Rectal smooth muscle tissue (tissue), 1 donor: Measurements from ENCODE around the gene C1QTNF4.
"Not testable (repeated sequence)": the region's sequence is repeated elsewhere in the genome, so short reads cannot be mapped to it uniquely, and the experiment has no call there.

Experiments
- H3K27ac ChIP-seq: one replicate; pipeline ENCODE4 v1.7.0; 2013; ENCODE audit warnings: low read depth, low read length, inconsistent platforms
- H3K27me3 ChIP-seq: one replicate; pipeline ENCODE4 v1.7.0; 2013; ENCODE audit warnings: low read length; ENCODE audit not compliant: control insufficient read depth, insufficient read depth
- H3K36me3 ChIP-seq: one replicate; pipeline ENCODE4 v1.7.0; 2013; ENCODE audit warnings: low read length; ENCODE audit not compliant: control insufficient read depth, insufficient read depth
- H3K4me1 ChIP-seq: one replicate; pipeline ENCODE4 v1.7.0; 2013; ENCODE audit warnings: low read length; ENCODE audit not compliant: control insufficient read depth, insufficient read depth
- H3K4me3 ChIP-seq: one replicate; pipeline ENCODE4 v1.7.0; 2013; ENCODE audit warnings: low read length
- H3K9ac ChIP-seq: one replicate; pipeline ENCODE4 v1.7.0; 2013; ENCODE audit warnings: low read length

C1QTNF4 gene

DNA sequence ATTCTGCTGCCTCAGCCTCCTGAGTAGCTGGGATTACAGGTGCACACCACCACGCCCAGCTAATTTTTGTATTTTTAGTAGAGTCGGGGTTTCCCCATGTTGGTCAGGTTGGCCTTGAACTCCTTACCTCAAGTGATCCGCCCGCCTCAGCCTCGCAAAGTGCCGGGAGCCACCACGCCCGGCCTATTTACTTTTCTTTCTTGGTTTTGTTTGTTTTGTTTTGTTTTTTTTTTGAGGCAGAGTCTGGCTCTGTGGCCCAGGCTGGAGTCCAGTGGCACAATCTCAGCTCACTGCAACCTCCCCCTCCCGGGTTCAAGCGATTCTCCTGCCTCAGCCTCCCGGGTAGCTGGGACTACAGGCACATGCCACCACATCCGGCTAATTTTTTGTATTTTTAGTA is 37.2 kb downstream of the C1QTNF4 start:
- H3K9ac ChIP-seq, H3K4me1 ChIP-seq, H3K27ac ChIP-seq, H3K36me3 ChIP-seq, H3K4me3 ChIP-seq, H3K27me3 ChIP-seq: not testable (repeated sequence)

DNA sequence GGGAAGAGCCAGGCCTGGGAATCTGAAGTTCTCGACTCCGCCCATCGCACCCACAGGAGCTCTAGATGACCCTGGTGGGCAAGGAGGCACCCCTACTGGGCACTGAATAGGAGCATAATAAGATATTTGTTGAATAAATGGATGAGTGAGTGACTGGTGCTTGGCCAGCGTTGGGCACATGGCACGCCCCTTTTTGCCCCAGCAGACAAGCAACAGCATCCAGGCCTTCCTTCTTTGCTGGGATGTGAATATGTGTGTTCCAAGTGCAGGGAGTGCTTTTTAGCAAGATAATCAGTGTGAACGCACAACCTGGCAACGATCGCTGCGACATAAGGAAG is 40.8 kb downstream of the C1QTNF4 start:
- Histone ChIP-seq H3K4me1 (peaks cover 8% of the 10 kb centered on the region), H3K36me3 (no peaks in the 10 kb centered on the region), H3K27ac (peak overlapping the region; percentile 66)

DNA sequence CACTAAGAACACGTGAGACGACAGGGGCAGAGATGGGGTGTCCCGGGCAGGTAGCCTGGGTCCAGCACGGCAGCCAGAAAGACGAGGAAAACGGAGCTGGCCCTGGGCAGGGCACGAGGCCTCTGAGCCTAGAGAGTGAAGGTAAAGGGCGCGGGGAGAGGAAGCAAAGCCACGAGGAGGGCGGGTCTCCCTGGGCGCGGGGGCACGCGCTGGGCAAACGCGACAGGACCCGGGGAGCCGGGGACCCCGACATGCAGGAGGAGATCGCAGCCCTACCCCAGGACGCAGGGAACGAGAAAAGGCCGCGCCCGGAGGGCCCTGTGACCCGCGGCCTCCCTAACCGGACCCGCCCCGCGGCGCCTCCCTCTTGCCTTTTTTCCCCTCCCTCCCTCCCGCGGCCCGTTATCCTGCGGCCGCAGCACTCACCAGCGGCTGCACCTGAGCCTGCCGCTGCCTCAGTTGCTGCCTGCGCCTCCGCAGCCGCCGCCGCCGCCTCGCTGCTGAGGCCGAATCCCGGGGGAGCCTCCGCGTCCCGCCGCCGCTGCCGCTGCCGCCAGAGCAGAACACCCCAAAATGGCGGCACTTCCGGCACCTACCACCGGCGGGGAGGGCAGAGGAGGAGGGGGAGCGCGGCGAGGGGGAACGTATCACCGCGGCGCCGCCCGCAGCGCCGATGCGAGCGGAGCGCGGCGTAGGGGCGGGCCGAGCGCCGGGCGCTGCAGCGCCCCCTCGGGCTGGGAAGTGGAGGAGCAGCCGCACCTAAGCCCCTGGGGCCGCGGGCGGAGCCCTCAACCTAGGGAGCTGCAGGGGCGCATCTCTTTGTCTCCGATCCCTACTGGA is 41.4 kb downstream of the C1QTNF4 start, which contains the start of gene CELF1:
Gene CELF1 (minus strand): TSS at position 567 of the 840 bp plus-strand sequence. CDS start 53,609 bp downstream, outside the sequence.
- H3K4me3 ChIP-seq, result peak within 1 kb of the TSS; percentile 99
- H3K9ac ChIP-seq, result peak within 1 kb of the TSS; percentile 78
- H3K27me3 ChIP-seq, result no peaks in the 10 kb centered on the region
- H3K4me1 ChIP-seq, result peaks cover 8% of the 10 kb centered on the region
- H3K27ac ChIP-seq, result peak within 1 kb of the TSS; percentile 89
- no peaks in the 10 kb centered on the region for H3K36me3 ChIP-seq

More for the DNA sequence above, 40.8 kb downstream of the C1QTNF4 start:
- Histone ChIP-seq H3K9ac (peak overlapping the region; percentile 78), H3K27me3 (no peaks in the 10 kb centered on the region), H3K4me3 (peak overlapping the region; percentile 81)

DNA sequence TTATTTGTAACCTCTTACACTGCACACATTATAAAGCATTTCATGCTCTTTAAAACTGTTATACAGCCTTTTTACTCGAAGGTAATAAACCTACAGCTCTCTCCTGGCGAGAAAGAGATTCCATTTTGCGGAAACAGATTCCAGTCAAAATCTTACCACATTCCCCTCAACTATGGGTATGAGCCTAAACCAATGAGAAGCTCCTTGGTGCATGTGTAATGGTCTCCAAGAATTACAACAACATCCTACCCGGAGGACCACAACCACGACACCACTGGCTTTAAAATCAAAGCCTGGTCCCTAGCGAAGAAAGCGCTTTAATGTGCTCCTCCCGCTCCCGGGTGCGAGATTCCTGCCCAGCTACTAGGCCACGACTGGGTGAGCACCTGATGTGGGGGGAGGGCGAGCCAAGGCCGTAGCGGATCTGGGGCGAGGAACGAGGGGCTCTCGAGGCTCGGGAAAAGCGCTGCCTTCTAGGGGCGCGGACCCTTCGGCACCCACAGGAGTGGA is 42.1 kb downstream of the C1QTNF4 start:
- no peaks in the 10 kb centered on the region for H3K27me3 ChIP-seq
- peak overlapping the region; percentile 70 for H3K9ac ChIP-seq
- H3K4me1 ChIP-seq, result peaks cover 8% of the 10 kb centered on the region

DNA sequence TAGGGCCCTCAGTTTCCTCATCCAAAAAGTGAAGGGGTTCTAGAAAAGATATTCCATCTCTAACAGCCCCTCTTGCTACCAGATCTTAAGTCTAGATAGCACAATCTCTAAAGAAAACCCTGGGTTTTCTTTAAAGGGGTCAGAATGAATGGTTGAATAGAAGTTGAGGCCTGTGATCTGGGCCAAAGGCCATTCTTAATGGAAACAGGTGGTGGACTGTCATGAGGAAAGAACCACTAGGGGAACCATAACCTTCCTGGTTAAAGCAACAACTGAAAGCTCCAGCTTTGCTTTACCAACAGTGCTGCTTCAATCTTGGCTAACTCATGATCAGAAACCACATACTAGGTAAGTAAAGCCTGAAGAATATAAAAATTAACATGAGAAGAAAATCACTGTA is 43.1 kb downstream of the C1QTNF4 start:
- Histone ChIP-seq H3K4me1 (peaks cover 8% of the 10 kb centered on the region), H3K36me3 (no peaks in the 10 kb centered on the region), H3K27me3 (no peaks in the 10 kb centered on the region), H3K27ac (no peak overlapping the region), H3K4me3 (peak overlapping the region; percentile 99), H3K9ac (no peak overlapping the region)

More for the DNA sequence above, 42.1 kb downstream of the C1QTNF4 start:
- Histone ChIP-seq H3K27ac (peak overlapping the region; percentile 89), H3K4me3 (peak overlapping the region; percentile 99), H3K36me3 (no peaks in the 10 kb centered on the region)

DNA sequence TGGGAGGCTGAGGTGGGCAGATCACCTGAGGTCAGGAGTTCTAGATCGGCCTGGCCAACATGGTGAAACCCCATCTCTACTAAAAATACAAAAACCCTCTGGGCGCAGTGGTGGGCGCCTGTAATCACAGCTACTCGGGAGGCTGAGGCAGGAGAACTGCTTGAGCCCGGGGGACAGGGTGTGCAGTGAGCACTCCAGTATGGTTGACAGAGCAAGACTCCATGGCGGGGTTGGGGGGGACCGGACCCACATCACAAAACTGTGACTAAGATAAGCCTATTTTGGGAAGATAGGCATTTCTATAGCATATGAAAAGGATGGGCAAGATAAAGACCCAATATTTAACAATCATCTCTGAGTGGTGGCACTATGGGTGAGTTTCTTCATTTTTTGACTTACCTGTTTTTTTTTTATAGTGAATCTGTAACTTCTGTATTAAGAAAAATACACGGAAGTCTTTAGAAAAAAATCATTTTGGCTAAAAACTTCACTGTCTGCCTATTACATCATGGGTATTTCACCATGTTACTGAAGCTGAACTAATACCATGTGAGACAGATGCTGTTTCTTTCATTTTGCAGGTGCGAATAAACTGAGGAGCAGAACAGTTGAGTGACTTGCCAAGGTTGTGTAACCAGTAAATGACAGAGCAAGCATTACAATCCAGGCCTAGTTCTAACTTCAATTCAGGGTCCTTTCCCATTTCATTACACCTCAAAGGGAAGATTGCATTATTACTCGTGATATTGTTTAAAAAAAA is 43.7 kb downstream of the C1QTNF4 start:
- peaks cover 8% of the 10 kb centered on the region for H3K4me1 ChIP-seq
- H3K27me3 ChIP-seq, result no peaks in the 10 kb centered on the region
- no peaks in the 10 kb centered on the region for H3K36me3 ChIP-seq
- H3K9ac ChIP-seq, result no peak overlapping the region
- no peak overlapping the region for H3K27ac ChIP-seq
- no peak overlapping the region for H3K4me3 ChIP-seq

DNA sequence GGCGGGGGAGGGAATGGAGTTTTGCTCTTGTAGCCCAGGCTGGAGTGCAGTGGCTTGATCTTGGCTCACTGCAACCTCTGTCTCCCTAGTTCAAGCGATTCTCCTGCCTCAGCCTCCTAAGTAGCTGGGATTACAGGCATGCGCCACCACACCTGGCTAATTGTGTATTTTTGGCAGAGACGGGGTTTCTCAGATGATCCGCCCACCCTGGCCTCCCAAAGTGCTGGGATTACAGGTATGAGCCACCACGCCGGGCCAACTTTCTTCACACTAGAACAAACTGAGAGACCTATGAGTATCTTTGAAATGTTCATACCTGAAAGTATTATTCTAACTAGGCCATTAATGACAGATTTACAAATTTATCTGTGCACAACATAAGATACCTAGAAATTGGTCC is 47.9 kb downstream of the C1QTNF4 start:
- H3K27me3 ChIP-seq, H3K36me3 ChIP-seq, H3K4me3 ChIP-seq, H3K9ac ChIP-seq, H3K27ac ChIP-seq, H3K4me1 ChIP-seq: not testable (repeated sequence)

DNA sequence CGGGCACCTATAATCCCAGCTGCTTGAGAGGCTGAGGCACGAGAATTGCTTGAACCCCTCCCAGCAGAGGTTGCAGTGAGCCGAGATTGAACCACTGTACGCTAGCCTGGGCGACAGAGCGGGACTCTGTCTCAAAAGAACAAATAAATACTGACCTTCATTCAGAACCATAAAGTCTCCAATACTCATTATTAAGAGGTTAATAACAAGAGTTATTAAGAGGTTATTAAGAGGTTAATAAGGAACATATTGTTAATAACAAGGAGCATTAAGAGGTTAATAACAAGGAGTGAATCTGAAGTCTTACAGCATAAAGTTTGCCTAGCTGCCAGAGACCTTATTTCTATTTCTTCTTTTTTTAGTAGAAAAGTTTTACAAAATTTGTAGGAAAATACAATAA is 48.9 kb downstream of the C1QTNF4 start:
- no peak overlapping the region for H3K4me3 ChIP-seq
- no peaks in the 10 kb centered on the region for H3K36me3 ChIP-seq
- no peaks in the 10 kb centered on the region for H3K27me3 ChIP-seq
- H3K4me1 ChIP-seq, result peaks cover 1% of the 10 kb centered on the region
- H3K27ac ChIP-seq, result no peak overlapping the region
- no peak overlapping the region for H3K9ac ChIP-seq

DNA sequence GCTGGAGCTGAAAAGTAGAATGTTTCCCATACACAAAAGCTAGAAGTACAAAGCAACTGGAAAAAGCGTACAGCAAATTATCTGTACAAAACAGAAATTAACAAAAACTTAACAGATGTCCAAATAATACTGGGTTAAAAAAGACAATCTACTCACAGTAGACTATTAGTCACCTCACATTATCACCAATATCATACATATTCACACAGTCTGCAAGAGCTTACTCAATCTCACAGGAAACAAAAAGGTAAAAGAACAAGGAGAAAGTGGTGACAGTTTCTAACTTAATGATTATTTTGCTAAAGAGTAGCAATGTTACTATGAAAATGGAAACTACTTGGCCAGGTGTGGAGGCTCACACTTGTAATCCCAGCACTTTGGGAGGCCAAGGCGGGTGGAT is 53.1 kb downstream of the C1QTNF4 start:
- Histone ChIP-seq H3K9ac (no peak overlapping the region), H3K27ac (no peak overlapping the region), H3K27me3 (no peaks in the 10 kb centered on the region), H3K4me1 (peaks cover 18% of the 10 kb centered on the region), H3K36me3 (no peaks in the 10 kb centered on the region), H3K4me3 (no peak overlapping the region)

DNA sequence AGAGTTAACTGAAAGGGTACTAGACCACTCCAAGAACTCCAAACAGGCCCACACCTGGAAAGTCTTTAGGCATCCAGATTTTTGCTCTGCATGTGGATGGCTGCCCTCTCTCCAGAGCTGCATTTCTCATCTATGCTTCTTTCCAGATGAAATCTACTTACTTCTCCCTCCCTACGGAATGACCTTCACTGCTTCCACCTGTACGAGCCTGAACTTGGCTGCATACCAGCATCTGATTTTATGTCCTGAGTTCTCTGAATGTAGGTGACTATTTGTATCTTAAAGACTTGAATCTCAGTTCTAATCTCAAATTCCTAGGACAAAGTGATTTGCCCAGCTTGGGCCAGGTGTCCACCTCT is 54.6 kb downstream of the C1QTNF4 start:
- Histone ChIP-seq H3K36me3 (no peaks in the 10 kb centered on the region), H3K9ac (no peak overlapping the region), H3K4me1 (peaks cover 18% of the 10 kb centered on the region), H3K27ac (no peak overlapping the region), H3K4me3 (no peak overlapping the region), H3K27me3 (no peaks in the 10 kb centered on the region)
